GM23338 (cell line): Measurements from ENCODE around the gene AFF3. TPM values are rescaled to one million over a fixed set of nuclear protein-coding genes. Genes with fewer than 3 reads are reported as not detected.

Experiments used
- ATAC-seq: fragments of 200-7000 bp; cut with Tn5 transposase; 3 replicates; pipeline ENCODE4 v1.9.1; 2020
- DNase-seq: peaks from one replicate; pipeline ENCODE4 v3.0.0-alpha.2; 2015; ENCODE audit warnings: low spot score
- H2AFZ ChIP-seq: fragments of 200-600 bp; sonication (generic); 2 replicates; pipeline ENCODE4 v1.8.0; 2016; ENCODE audit warnings: antibody characterized with exemption, mild to moderate bottlenecking, moderate library complexity
- H3F3A ChIP-seq: fragments of 200-600 bp; sonication (generic); replicated peaks from 2 replicates; pipeline ENCODE4 v1.8.0; 2017; ENCODE audit warnings: antibody characterized with exemption, mixed run types, low read depth
- H3K27ac ChIP-seq: fragments of 200-600 bp; sonication (generic); 2 replicates; pipeline ENCODE4 v1.6.1; 2016; ENCODE audit warnings: low read depth
- H3K27me3 ChIP-seq: fragments of 200-600 bp; sonication (generic); 2 replicates; pipeline ENCODE4 v1.8.0; 2016; ENCODE audit warnings: mild to moderate bottlenecking, mixed run types, moderate library complexity; ENCODE audit not compliant: insufficient read depth
- H3K36me3 ChIP-seq: fragments of 200-600 bp; sonication (generic); 2 replicates; pipeline ENCODE4 v1.8.0; 2016; ENCODE audit warnings: mild to moderate bottlenecking; ENCODE audit not compliant: insufficient read depth
- H3K4me1 ChIP-seq: fragments of 200-600 bp; sonication (generic); 2 replicates; pipeline ENCODE4 v1.8.0; 2016; ENCODE audit warnings: mild to moderate bottlenecking, moderate library complexity; ENCODE audit not compliant: insufficient read depth
- H3K4me2 ChIP-seq: fragments of 200-600 bp; sonication (generic); 2 replicates; pipeline ENCODE4 v1.7.1; 2017; ENCODE audit warnings: mixed run types
- H3K4me3 ChIP-seq: fragments of 200-600 bp; sonication (generic); 2 replicates; pipeline ENCODE4 v1.6.1; 2016; ENCODE audit warnings: mixed run types
- H3K79me2 ChIP-seq: fragments of 200-600 bp; sonication (generic); replicated peaks from 2 replicates; pipeline ENCODE4 v1.8.0; 2017; ENCODE audit warnings: mild to moderate bottlenecking; ENCODE audit not compliant: insufficient read depth
- H3K9me2 ChIP-seq: fragments of 200-600 bp; sonication (generic); 2 replicates; pipeline ENCODE4 v1.8.0; 2017; ENCODE audit not compliant: insufficient read depth
- H4K20me1 ChIP-seq: fragments of 200-600 bp; sonication (generic); replicated peaks from 2 replicates; pipeline ENCODE4 v1.8.0; 2017; ENCODE audit warnings: mild to moderate bottlenecking; ENCODE audit not compliant: insufficient read depth
- H3K27ac Mint-ChIP-seq: 2 replicates; pipeline ENCODE4 v1.8.0; 2020; ENCODE audit warnings: inconsistent platforms, mild to moderate bottlenecking, moderate library complexity, mixed read lengths
- H3K27me3 Mint-ChIP-seq: 3 replicates; pipeline ENCODE4 v1.8.0; 2022; ENCODE audit warnings: low read depth, mild to moderate bottlenecking, moderate library complexity, mixed read lengths, inconsistent platforms; ENCODE audit not compliant: insufficient read depth, poor library complexity
- H3K36me3 Mint-ChIP-seq: 3 replicates; pipeline ENCODE4 v1.8.0; 2021; ENCODE audit warnings: low read depth, mild to moderate bottlenecking, inconsistent platforms, moderate library complexity, mixed read lengths
- H3K4me1 Mint-ChIP-seq: 3 replicates; pipeline ENCODE4 v1.8.0; 2020; ENCODE audit warnings: mild to moderate bottlenecking, inconsistent platforms, mixed read lengths
- H3K4me3 Mint-ChIP-seq: 3 replicates; pipeline ENCODE4 v1.8.0; 2021; ENCODE audit warnings: moderate library complexity, mild to moderate bottlenecking, inconsistent platforms, mixed read lengths
- H3K9me3 Mint-ChIP-seq: 3 replicates; pipeline ENCODE4 v1.8.0; 2020; ENCODE audit warnings: moderate library complexity, mild to moderate bottlenecking, inconsistent platforms, mixed read lengths
- CTCF ChIP-seq, 2 experiments: fragments of 200-600 bp in 1 of 2; sonication (generic) in 1 of 2; conservative IDR thresholded peaks; 2 replicates each; pipeline versions ENCODE4 v1.5.1 to v1.6.1; 2016 to 2017; ENCODE audit warnings: antibody characterized with exemption in 2 of 2, low read depth in 2 of 2, mild to moderate bottlenecking in 2 of 2, moderate library complexity in 1 of 2
- EZH2 ChIP-seq: fragments of 200-600 bp; sonication (generic); IDR thresholded peaks from one replicate; pipeline ENCODE4 v1.8.0; 2017; ENCODE audit warnings: antibody characterized with exemption, mild to moderate bottlenecking, low read depth; ENCODE audit not compliant: unreplicated experiment
- JUNB ChIP-seq: IDR thresholded peaks from one replicate; pipeline ENCODE4 v1.6.1; 2016; ENCODE audit warnings: antibody characterized with exemption; ENCODE audit not compliant: unreplicated experiment
- REST ChIP-seq: IDR thresholded peaks from one replicate; pipeline ENCODE4 v1.6.1; 2018; ENCODE audit warnings: antibody characterized with exemption; ENCODE audit not compliant: unreplicated experiment
- STAT1 ChIP-seq: IDR thresholded peaks from one replicate; pipeline ENCODE4 v1.6.1; 2016; ENCODE audit warnings: antibody characterized with exemption; ENCODE audit not compliant: unreplicated experiment
- ZNF331 ChIP-seq: fragments of 250-450 bp; sonication (Bioruptor Pico); IDR thresholded peaks from 2 replicates; pipeline ENCODE4 v1.5.0; 2020; ENCODE audit warnings: low read depth, mild to moderate bottlenecking, moderate library complexity
- ZNF462 ChIP-seq: fragments of 250-450 bp; sonication (Bioruptor Pico); IDR thresholded peaks from 2 replicates; pipeline ENCODE4 v1.5.0; 2020; ENCODE audit warnings: mild to moderate bottlenecking, moderate library complexity
- polyA plus RNA-seq: library from polyadenylated mRNA; unstranded; fragments of >200 nt; fragmentation: Nextera tagmentation; extraction: Ambion mirVana; gene quantifications from 2 replicates; pipeline ENCODE4 v1.2.1, GENCODE V29; 2016
- total RNA-seq: library from RNA; depleted of rRNA; stranded (reverse); fragments of >200 nt; shearing (Covaris generic); gene quantifications from 2 replicates; pipeline ENCODE4 v1.2.3, GENCODE V29; 2014

Gene AFF3
- total and polyA plus RNA-seq, 2 experiments from 2014 or later = 0.73 to 1.4 TPM

GRCh38 chr2:100176925-100177324 lies 34.5 kb upstream of the AFF3 start (continued):
- TF ChIP-seq ZNF462 (CRISPR knock-in tag) = no peak
- no peak for TF ChIP-seq STAT1
- TF ChIP-seq ZNF331 (CRISPR knock-in tag) = no peak
- no peak for TF ChIP-seq REST

GRCh38 chr2:100174026-100174431 lies 31.6 kb upstream of the AFF3 start:
- ATAC-seq (no peak), DNase-seq (no peak)
- Mint-ChIP-seq H3K27me3 (no peaks in the 10 kb centered on the region), H3K27ac (no peak overlapping the region), H3K9me3 (no peaks in the 10 kb centered on the region), H3K4me3 (no peak overlapping the region), H3K4me1 (peaks cover 2% of the 10 kb centered on the region; the same call in 2 of the 3 replicates), H3K36me3 (no peaks in the 10 kb centered on the region)
- Histone ChIP-seq H3F3A (no peaks in the 10 kb centered on the region), H3K9me2 (peaks cover 4% of the 10 kb centered on the region; the same call in 1 of the 2 replicates), H3K27ac (no peak overlapping the region), H3K4me1 (no peaks in the 10 kb centered on the region), H3K79me2 (no peaks in the 10 kb centered on the region), H3K4me2 (no peak overlapping the region), H2AFZ (peak overlapping the region; percentile 45; the same call in 1 of the 2 replicates), H3K36me3 (no peaks in the 10 kb centered on the region), H3K4me3 (no peak overlapping the region), H4K20me1 (no peaks in the 10 kb centered on the region), H3K27me3 (no peaks in the 10 kb centered on the region)
- TF ChIP-seq EZH2 (no peak), REST (no peak), ZNF331 (CRISPR knock-in tag) (no peak), JUNB (no peak), CTCF (conservative IDR thresholded peaks at IDR 0.05; ENCODE audit: low read depth in 2 of 2) (no peak)
